OCI-LY1 (cell line): ENCODE data around the gene ZXDA.

Source experiments
- CTCF ChIP-seq: fragments of 200-600 bp; sonication (generic), shearing (Covaris generic); IDR thresholded peaks from 2 replicates; pipeline ENCODE4 v1.5.1; 2017; ENCODE audit warnings: mild to moderate bottlenecking, antibody characterized with exemption, low read length, moderate library complexity, mixed read lengths
- EZH2 ChIP-seq: fragments of 200-600 bp; sonication (generic), shearing (Covaris generic); IDR thresholded peaks from 2 replicates; pipeline ENCODE4 v1.8.0; 2017; ENCODE audit warnings: borderline replicate concordance, mixed run types, mild to moderate bottlenecking, antibody characterized with exemption, low read length, moderate library complexity, mixed read lengths

GRCh38 chrX:57918750-57919436, 8.6 kb upstream of the ZXDA start:
- TF ChIP-seq CTCF: peak; percentile 50; the same call in 1 of the 2 replicates
- TF ChIP-seq EZH2: no peak
